AG04450 (cell line): ENCODE measurements around the gene CLCA4. TPM values are rescaled to one million over a fixed set of nuclear protein-coding genes. Genes with fewer than 3 reads are reported as not detected.

Source experiments
- CTCF ChIA-PET: fragments of 300-600, 350-600 bp; formaldehyde crosslinking; extraction: SDS; loops from one replicate; lab custom pipeline; 2022; ENCODE audit warnings: antibody characterized with exemption, inconsistent platforms; lab: Charles Lee
- POLR2A ChIA-PET: fragments of 350-600 bp; formaldehyde crosslinking; extraction: SDS; loops from one replicate; lab custom pipeline; 2021; ENCODE audit warnings: antibody characterized with exemption, inconsistent platforms; lab: Yijun Ruan, JAX
- DNase-seq: peaks from one replicate; pipeline ENCODE4 v3.0.0-alpha.2; 2011; ENCODE audit warnings: low read depth, low spot score
- H3K27ac ChIP-seq: one replicate; pipeline ENCODE4 v1.5.1; 2012; ENCODE audit warnings: low read depth, low read length, control low read depth
- H3K27me3 ChIP-seq: one replicate; pipeline ENCODE4 v1.6.0; 2012; ENCODE audit warnings: low read length; ENCODE audit not compliant: control insufficient read depth, insufficient read depth
- H3K4me3 ChIP-seq: 2 replicates; pipeline ENCODE4 v1.5.1; 2011; ENCODE audit warnings: mild to moderate bottlenecking, low read depth, low read length, control low read depth
- H3K9me3 ChIP-seq: 2 replicates; pipeline ENCODE4 v1.5.1; 2012; ENCODE audit warnings: low read length; ENCODE audit not compliant: control insufficient read depth, insufficient read depth
- CTCF ChIP-seq: IDR thresholded peaks from 2 replicates; pipeline ENCODE4 v1.5.1; 2011; ENCODE audit warnings: low read depth, low read length, control low read depth, inconsistent platforms
- polyA plus RNA-seq: library from polyadenylated mRNA; depleted of rRNA; stranded (reverse); fragments of >200 nt; gene quantifications from 2 replicates; pipeline ENCODE4 v1.2.3, GENCODE V29; 2011

Gene CLCA4
- polyA plus RNA-seq, 1 experiment: not detected

- ChIA-PET CTCF (interaction anchor here (0.7 kb wide), 1 partner anchor 68 kb away, joined by 4 read pairs; no protein-coding TSS in a partner anchor), POLR2A (no interaction called here)
- no peak for TF ChIP-seq CTCF
- H3K4me3 ChIP-seq: no peak overlapping the region
- H3K27ac ChIP-seq: no peak overlapping the region
- H3K9me3 ChIP-seq: no peaks in the 10 kb centered on the region
- H3K27me3 ChIP-seq: no peaks in the 10 kb centered on the region
- no peak for DNase-seq
Measured at GRCh38 chr1:86542631-86543030, 4.2 kb upstream of the CLCA4 start.

GRCh38 chr1:86548839-86549238 is 2.0 kb downstream of the CLCA4 start:
- no peak overlapping the region for H3K4me3 ChIP-seq
- H3K27ac ChIP-seq: no peak overlapping the region
- no peaks in the 10 kb centered on the region for H3K27me3 ChIP-seq
- POLR2A ChIA-PET: no interaction called here
- TF ChIP-seq CTCF: no peak
- CTCF ChIA-PET: no interaction called here
- no peak for DNase-seq
- peaks cover 8% of the 10 kb centered on the region; the same call in 1 of the 2 replicates for H3K9me3 ChIP-seq

GRCh38 chr1:86551305-86551704 is 4.4 kb downstream of the CLCA4 start:
- ChIA-PET POLR2A (no interaction called here), CTCF (no interaction called here)
- Histone ChIP-seq H3K27ac (no peak overlapping the region), H3K27me3 (no peaks in the 10 kb centered on the region), H3K4me3 (no peak overlapping the region), H3K9me3 (peaks cover 8% of the 10 kb centered on the region; the same call in 1 of the 2 replicates)
- no peak for DNase-seq
- no peak for TF ChIP-seq CTCF

- Histone ChIP-seq H3K27me3 (no peaks in the 10 kb centered on the region), H3K4me3 (no peak overlapping the region), H3K27ac (no peak overlapping the region), H3K9me3 (peaks cover 8% of the 10 kb centered on the region; the same call in 1 of the 2 replicates)
- DNase-seq: no peak
- CTCF ChIA-PET: no interaction called here
- POLR2A ChIA-PET: no interaction called here
- no peak for TF ChIP-seq CTCF
Measured at GRCh38 chr1:86552376-86552775, 5.5 kb downstream of the CLCA4 start.

- H3K9me3 ChIP-seq: peaks cover 3% of the 10 kb centered on the region; the same call in 1 of the 2 replicates
- ChIA-PET CTCF (no interaction called here), POLR2A (no interaction called here)
- TF ChIP-seq CTCF: no peak
- H3K27ac ChIP-seq: no peak overlapping the region
- H3K27me3 ChIP-seq: no peaks in the 10 kb centered on the region
- no peak for DNase-seq
- no peak overlapping the region for H3K4me3 ChIP-seq
Measured at GRCh38 chr1:86557739-86558138, 10.9 kb downstream of the CLCA4 start.
